ENCODE measurements around the gene NUBPL. TPM values are rescaled to one million over a fixed set of nuclear protein-coding genes. Genes with fewer than 3 reads are reported as not detected.
"Not testable (repeated sequence)": the region's sequence is repeated elsewhere in the genome, so short reads cannot be mapped to it uniquely, and the experiment has no call there.

The NUBPL gene
- total RNA-seq, 1 experiment from 2014 or later: 17.2 TPM

- no peak for DNase-seq (ENCODE audit: extremely low read depth, low read depth)
Measured at GRCh38 chr14:31718985-31719384, 157.8 kb downstream of the NUBPL start.

- no peak for DNase-seq (ENCODE audit: extremely low read depth, low read depth)
Measured at GRCh38 chr14:31726337-31726736, 165.1 kb downstream of the NUBPL start.

GRCh38 chr14:31727797-31728196 is 166.6 kb downstream of the NUBPL start:
- no peak for DNase-seq (ENCODE audit: extremely low read depth, low read depth)

GRCh38 chr14:31740688-31741087 is 179.5 kb downstream of the NUBPL start:
- no peak for DNase-seq (ENCODE audit: extremely low read depth, low read depth)

- DNase-seq (ENCODE audit: extremely low read depth, low read depth): no peak
Measured at GRCh38 chr14:31745741-31746140, 184.5 kb downstream of the NUBPL start.

GRCh38 chr14:31746326-31746725 is 185.1 kb downstream of the NUBPL start:
- DNase-seq (ENCODE audit: extremely low read depth, low read depth): no peak

- DNase-seq (ENCODE audit: extremely low read depth, low read depth): no peak
Measured at GRCh38 chr14:31749275-31749674, 188.1 kb downstream of the NUBPL start.

GRCh38 chr14:31751047-31751446 is 189.8 kb downstream of the NUBPL start:
- not testable (repeated sequence) for DNase-seq (ENCODE audit: extremely low read depth, low read depth)

- DNase-seq (ENCODE audit: extremely low read depth, low read depth): no peak
Measured at GRCh38 chr14:31752867-31753661, 191.9 kb downstream of the NUBPL start.

- DNase-seq (ENCODE audit: extremely low read depth, low read depth): no peak
Measured at GRCh38 chr14:31758941-31759340, 197.7 kb downstream of the NUBPL start.

GRCh38 chr14:31760277-31760676 is 199.1 kb downstream of the NUBPL start:
- no peak for DNase-seq (ENCODE audit: extremely low read depth, low read depth)

- no peak for DNase-seq (ENCODE audit: extremely low read depth, low read depth)
Measured at GRCh38 chr14:31761325-31761724, 200.1 kb downstream of the NUBPL start.

GRCh38 chr14:31763041-31763440 is 201.8 kb downstream of the NUBPL start:
- no peak for DNase-seq (ENCODE audit: extremely low read depth, low read depth)

- DNase-seq (ENCODE audit: extremely low read depth, low read depth): no peak
Measured at GRCh38 chr14:31766315-31766892, 205.2 kb downstream of the NUBPL start.

GRCh38 chr14:31768355-31768754 is 207.2 kb downstream of the NUBPL start:
- no peak for DNase-seq (ENCODE audit: extremely low read depth, low read depth)

GRCh38 chr14:31770271-31770670 is 209.1 kb downstream of the NUBPL start:
- DNase-seq (ENCODE audit: extremely low read depth, low read depth): no peak

- no peak for DNase-seq (ENCODE audit: extremely low read depth, low read depth)
Measured at GRCh38 chr14:31774567-31774966, 213.4 kb downstream of the NUBPL start.

GRCh38 chr14:31777312-31777711 is 216.1 kb downstream of the NUBPL start:
- no peak for DNase-seq (ENCODE audit: extremely low read depth, low read depth)

GRCh38 chr14:31781578-31781977 is 220.4 kb downstream of the NUBPL start:
- DNase-seq (ENCODE audit: extremely low read depth, low read depth): no peak

GRCh38 chr14:31785574-31785973 is 224.4 kb downstream of the NUBPL start:
- DNase-seq (ENCODE audit: extremely low read depth, low read depth): no peak

- peak; percentile 21 for DNase-seq (ENCODE audit: extremely low read depth, low read depth)
Measured at GRCh38 chr14:31787377-31787776, 226.2 kb downstream of the NUBPL start.

GRCh38 chr14:31788340-31788739 is 227.1 kb downstream of the NUBPL start:
- DNase-seq (ENCODE audit: extremely low read depth, low read depth): no peak

All from NCI-H460 (cell line).